HCT116 (cell line): ENCODE measurements around the gene DOLPP1. TPM values are rescaled to one million over a fixed set of nuclear protein-coding genes. Genes with fewer than 3 reads are reported as not detected.
A peak's percentile ranks its signal among the peaks of the same experiment; 100 is the strongest.

Experiments
- ATAC-seq: fragments of 200-7000 bp; cut with Tn5 transposase; 2 replicates; pipeline ENCODE4 v1.9.1; 2020; ENCODE audit warnings: mild to moderate bottlenecking, moderate library complexity
- BruUV-seq: library from RNA; stranded (reverse); fragments of 400-500 nt; replicated peaks from 2 replicates; lab custom pipeline; 2021; lab: Mats Ljungman, UMichigan
- CTCF ChIA-PET: fragments of 300-600 bp; sonication (Branson Sonifier 250); formaldehyde crosslinking; loops from one replicate; lab custom pipeline; 2021; ENCODE audit warnings: antibody characterized with exemption; lab: Charles Lee
- POLR2A ChIA-PET: fragments of 300-600, 350-600 bp; sonication (Branson Sonifier 250); formaldehyde crosslinking; loops from one replicate; lab custom pipeline; 2021; ENCODE audit warnings: antibody characterized with exemption; lab: Charles Lee
- RAD21 ChIA-PET, 2 experiments: fragments of 300-600 bp; sonication (Branson Sonifier 250); formaldehyde crosslinking; loops; one replicate each; lab custom pipeline; 2023; ENCODE audit warnings: low total read pairs in 2 of 2; ENCODE audit not compliant: uncharacterized antibody in 2 of 2, unreplicated experiment in 2 of 2, low non-redundant PET in 1 of 2; lab: Charles Lee
- DNase-seq: peaks from one replicate; pipeline ENCODE4 v3.0.0-alpha.2; 2010; ENCODE audit warnings: low read depth, low spot score
- H2AFZ ChIP-seq: fragments of 200-600 bp; shearing (Covaris generic), sonication (generic); 2 replicates; pipeline ENCODE4 v1.6.1; 2017; ENCODE audit warnings: low read depth, mixed run types, mixed read lengths, antibody characterized with exemption, low read length; ENCODE audit not compliant: poor library complexity, severe bottlenecking
- H3K27ac ChIP-seq: 2 replicates; pipeline ENCODE4 v1.5.1; 2012; ENCODE audit warnings: low read depth, low read length
- H3K27me3 ChIP-seq: fragments of 200-600 bp; sonication (generic); 2 replicates; pipeline ENCODE4 v1.6.1; 2016; ENCODE audit warnings: mixed run types, low read length, mixed read lengths; ENCODE audit not compliant: insufficient read depth
- H3K36me3 ChIP-seq, 2 experiments: fragments of 200-500 bp in 1 of 2; fragments of 200-600 bp in 1 of 2; sonication (Bioruptor generic) in 1 of 2; sonication (generic) in 1 of 2; 2 replicates each; pipeline versions ENCODE4 v1.5.1 to v1.6.1; 2014 to 2016; ENCODE audit warnings: low read length in 2 of 2, inconsistent platforms in 1 of 2, mixed read lengths in 1 of 2, mixed run types in 1 of 2; ENCODE audit not compliant: insufficient read depth in 2 of 2, control insufficient read depth in 1 of 2
- H3K4me1 ChIP-seq, 2 experiments: fragments of 200-600 bp in 1 of 2; sonication (generic) in 1 of 2; 2 replicates each; pipeline versions ENCODE4 v1.5.1 to v1.6.1; 2012 to 2017; ENCODE audit warnings: low read length in 2 of 2, inconsistent platforms in 1 of 2, mild to moderate bottlenecking in 1 of 2, mixed read lengths in 1 of 2, mixed run types in 1 of 2, moderate library complexity in 1 of 2; ENCODE audit not compliant: insufficient read depth in 2 of 2, control insufficient read depth in 1 of 2
- H3K4me2 ChIP-seq: fragments of 200-600 bp; sonication (generic); 2 replicates; pipeline ENCODE4 v1.6.1; 2017; ENCODE audit warnings: mixed run types, low read length, mixed read lengths
- H3K4me3 ChIP-seq, 2 experiments: fragments of 200-600 bp in 1 of 2; sonication (generic) in 1 of 2; replicated peaks in 1 of 2; 2 replicates each; pipeline ENCODE4 v1.5.1; 2011 to 2016; ENCODE audit warnings: low read length in 2 of 2, control low read depth in 1 of 2, low read depth in 1 of 2, mild to moderate bottlenecking in 1 of 2, mixed read lengths in 1 of 2, mixed run types in 1 of 2
- H3K79me2 ChIP-seq: fragments of 200-600 bp; sonication (generic); 2 replicates; pipeline ENCODE4 v1.6.1; 2017; ENCODE audit warnings: mild to moderate bottlenecking, mixed run types, low read length, moderate library complexity, mixed read lengths; ENCODE audit not compliant: insufficient read depth
- H3K9ac ChIP-seq: fragments of 200-600 bp; sonication (generic); 2 replicates; pipeline ENCODE4 v1.6.1; 2016; ENCODE audit warnings: low read length, mixed read lengths
- H3K9me2 ChIP-seq: fragments of 200-600 bp; sonication (generic), shearing (Covaris generic); 2 replicates; pipeline ENCODE4 v1.6.1; 2017; ENCODE audit warnings: mixed run types, mild to moderate bottlenecking, moderate library complexity; ENCODE audit not compliant: insufficient read depth
- H3K9me3 ChIP-seq, 2 experiments: fragments of 200-500 bp in 1 of 2; fragments of 200-600 bp in 1 of 2; sonication (Bioruptor generic) in 1 of 2; sonication (generic) in 1 of 2; 2 replicates each; pipeline ENCODE4 v1.6.1; 2014 to 2017; ENCODE audit warnings: low read length in 2 of 2, mixed read lengths in 2 of 2, inconsistent platforms in 1 of 2, low read depth in 1 of 2, mild to moderate bottlenecking in 1 of 2, mixed run types in 1 of 2, moderate library complexity in 1 of 2; ENCODE audit not compliant: control insufficient read depth in 1 of 2, insufficient read depth in 1 of 2
- H4K20me1 ChIP-seq: fragments of 200-600 bp; sonication (generic), shearing (Covaris generic); 2 replicates; pipeline ENCODE4 v1.6.1; 2017; ENCODE audit warnings: mixed run types, mild to moderate bottlenecking, moderate library complexity; ENCODE audit not compliant: insufficient read depth
- EGR1 ChIP-seq: IDR thresholded peaks from 2 replicates; pipeline ENCODE4 v1.6.1; 2012; ENCODE audit warnings: low read depth
- FOSL1 ChIP-seq: IDR thresholded peaks from 2 replicates; pipeline ENCODE4 v1.6.1; 2012; ENCODE audit warnings: low read depth
- MAX ChIP-seq: IDR thresholded peaks from 2 replicates; pipeline ENCODE4 v1.6.1; 2012
- SRF ChIP-seq: IDR thresholded peaks from 2 replicates; pipeline ENCODE4 v1.6.1; 2012; ENCODE audit warnings: low read depth
- intact Hi-C: fragments of 100-400 bp; cut with micrococcal nuclease; formaldehyde crosslinking; loops from 2 replicates; pipeline ENCODE4 v1.10.0; 2022
- total RNA-seq: library from RNA; stranded (reverse); gene quantifications from one replicate; pipeline ENCODE4 v1.2.1, GENCODE V29; 2021; ENCODE audit not compliant: unreplicated experiment

DOLPP1 gene
- total RNA-seq, 1 experiment from 2014 or later, result 17.4 TPM

GRCh38 chr9:129054163-129054851, 26.6 kb upstream of the DOLPP1 start:
- DNase-seq (no peak), ATAC-seq (no peak)
- H3K79me2 ChIP-seq, result no peaks in the 10 kb centered on the region
- ChIA-PET RAD21 (no interaction called here), CTCF (interaction anchor here (1.1 kb wide), 1 partner anchor 26 kb away, joined by 3 read pairs; the partner anchor contains the start of gene SH3GLB2), POLR2A (no interaction called here)
- H3K9me3 ChIP-seq, result no peaks in the 10 kb centered on the region
- BruUV-seq, result no TSS peak
- H3K9ac ChIP-seq, result no peak overlapping the region
- H2AFZ ChIP-seq, result no peak overlapping the region
- H3K9me2 ChIP-seq, result no peaks in the 10 kb centered on the region
- H3K27ac ChIP-seq, result no peak overlapping the region
- H3K27me3 ChIP-seq, result no peaks in the 10 kb centered on the region
- intact Hi-C loops, result no loop called here
- peaks cover 21 to 23% of the 10 kb centered on the region in 2 experiments for H3K4me1 ChIP-seq
- H3K36me3 ChIP-seq, result no peaks in the 10 kb centered on the region; a peak in 1 of 4 replicates
- H3K4me2 ChIP-seq, result no peak overlapping the region
- TF ChIP-seq EGR1, result no peak
- H4K20me1 ChIP-seq, result no peaks in the 10 kb centered on the region
- no peak overlapping the region for H3K4me3 ChIP-seq

- no peak overlapping the region; the same call in 1 of the 2 replicates for H3K9ac ChIP-seq
- no peaks in the 10 kb centered on the region for H4K20me1 ChIP-seq
- H3K79me2 ChIP-seq, result no peaks in the 10 kb centered on the region
- TF ChIP-seq FOSL1 (peak; percentile 29; the same call in 1 of the 2 replicates), EGR1 (peak; percentile 60; the same call in 1 of the 2 replicates), SRF (no peak), MAX (no peak)
- TF ChIP-seq, all 23 proteins: peak for 2
- RAD21 ChIA-PET, result no interaction called here
- POLR2A ChIA-PET, result no interaction called here
- CTCF ChIA-PET, result no interaction called here
- no peak overlapping the region for H3K4me3 ChIP-seq
- ATAC-seq (peak; percentile 76), DNase-seq (no peak)
- peak overlapping the region; percentile 59 for H3K4me2 ChIP-seq
- BruUV-seq, result no TSS peak
- H3K27me3 ChIP-seq, result no peaks in the 10 kb centered on the region
- peaks cover 0 to 4% of the 10 kb centered on the region in 2 experiments; a peak in 1 of 4 replicates for H3K36me3 ChIP-seq
- H3K9me3 ChIP-seq, result no peaks in the 10 kb centered on the region
- H3K9me2 ChIP-seq, result no peaks in the 10 kb centered on the region
- no peak overlapping the region for H2AFZ ChIP-seq
- peaks cover 6 to 17% of the 10 kb centered on the region in 2 experiments; a peak in 3 of 4 replicates for H3K4me1 ChIP-seq
- H3K27ac ChIP-seq, result peak overlapping the region; percentile 1; the same call in 1 of the 2 replicates
- intact Hi-C loops, result no loop called here
Measured at GRCh38 chr9:129058965-129059795, 21.7 kb upstream of the DOLPP1 start.
